EH (cell line): ENCODE data around the gene RASSF4.

Experiments
- DNase-seq: peaks from one replicate; pipeline ENCODE4 v3.0.0-alpha.2; 2015; ENCODE audit warnings: low read depth

Gene RASSF4

GRCh38 chr10:44975431-44976331 is 16.1 kb downstream of the RASSF4 start:
- peak; percentile 66 for DNase-seq

DNA sequence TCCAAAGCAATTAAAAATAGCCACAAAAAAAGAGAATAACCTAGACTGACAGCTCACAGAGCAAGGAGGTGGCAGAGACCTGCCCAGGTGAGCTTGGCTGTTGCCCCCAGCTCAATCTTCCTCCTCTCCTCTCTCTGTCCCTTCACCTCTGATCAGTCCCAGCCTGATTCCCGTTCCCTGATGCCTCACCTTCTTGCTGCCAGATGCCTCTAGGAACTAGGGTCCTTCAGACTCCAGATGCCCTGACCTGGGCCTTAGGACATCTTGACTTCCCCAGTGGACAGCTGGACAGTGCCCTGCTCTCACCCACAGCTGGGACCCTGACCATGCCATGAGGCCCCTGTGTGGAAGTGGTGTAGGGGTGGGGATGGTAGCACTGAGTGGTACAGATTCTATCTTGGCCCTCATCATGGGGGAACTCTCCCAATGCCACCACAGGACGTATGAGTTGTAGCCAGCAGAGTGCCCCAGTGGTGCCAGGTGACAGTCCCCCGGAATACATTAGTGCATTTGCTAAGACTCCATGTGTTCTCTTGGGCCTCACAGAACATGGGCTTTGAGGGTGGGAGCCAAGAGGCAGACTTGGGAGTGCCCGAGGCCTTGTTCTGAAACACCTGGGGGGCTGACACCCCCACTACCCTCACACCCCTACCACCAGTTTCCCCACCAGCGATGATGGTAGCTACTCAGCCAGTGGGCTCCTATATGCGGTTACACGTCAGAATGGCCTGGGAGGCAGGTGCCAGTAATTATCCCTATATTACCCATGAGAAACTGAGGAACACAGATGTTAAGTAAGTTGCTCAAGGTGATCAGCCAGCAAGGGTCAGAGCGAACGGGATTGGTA is 17.0 kb downstream of the RASSF4 start:
- DNase-seq, result no peak

DNA sequence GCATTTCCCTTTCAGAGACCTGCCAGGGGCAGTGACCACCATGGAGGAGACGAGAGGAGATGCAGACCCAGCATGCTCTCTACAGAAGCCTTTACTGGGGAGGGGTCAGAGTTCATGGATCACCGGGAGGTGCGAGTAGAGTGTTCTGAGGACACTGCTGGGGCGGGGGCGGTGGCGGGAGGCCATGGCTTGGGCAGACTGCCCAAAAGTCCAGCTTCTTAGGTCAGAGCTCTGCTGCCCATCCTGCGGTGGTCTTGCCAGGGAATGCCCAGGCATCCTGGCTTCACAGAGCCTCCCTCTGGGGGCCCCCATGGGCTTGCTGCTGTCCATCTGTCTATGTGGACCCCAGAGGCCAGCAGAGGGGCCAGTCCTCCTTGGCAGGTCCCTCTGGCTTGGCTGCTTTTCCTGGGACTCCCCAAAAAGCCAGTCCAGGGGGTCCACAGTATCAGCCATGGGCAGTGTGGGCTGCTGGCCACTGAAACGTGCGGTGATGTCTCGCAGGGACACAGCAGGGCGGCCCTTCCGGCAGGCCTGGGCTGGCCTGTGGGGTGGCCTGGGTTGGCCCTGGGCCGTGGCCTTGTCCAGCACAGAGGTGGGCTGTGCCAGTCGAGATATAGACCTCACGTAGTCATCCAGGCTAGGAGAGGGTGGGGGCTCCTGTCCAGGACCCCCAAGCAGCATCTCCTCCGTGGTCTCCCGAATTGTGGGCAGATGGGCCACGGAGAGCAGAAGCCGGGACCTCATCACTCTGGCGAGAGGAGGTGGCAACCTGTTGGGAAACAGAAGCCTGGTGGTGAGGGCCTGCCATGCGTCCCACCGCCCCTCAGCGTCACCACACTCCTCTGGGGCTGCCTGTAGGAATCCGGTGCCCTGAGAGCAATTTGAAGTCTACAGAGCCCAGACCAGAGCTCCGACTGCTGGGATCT is 17.9 kb downstream of the RASSF4 start:
- DNase-seq, result no peak

DNA sequence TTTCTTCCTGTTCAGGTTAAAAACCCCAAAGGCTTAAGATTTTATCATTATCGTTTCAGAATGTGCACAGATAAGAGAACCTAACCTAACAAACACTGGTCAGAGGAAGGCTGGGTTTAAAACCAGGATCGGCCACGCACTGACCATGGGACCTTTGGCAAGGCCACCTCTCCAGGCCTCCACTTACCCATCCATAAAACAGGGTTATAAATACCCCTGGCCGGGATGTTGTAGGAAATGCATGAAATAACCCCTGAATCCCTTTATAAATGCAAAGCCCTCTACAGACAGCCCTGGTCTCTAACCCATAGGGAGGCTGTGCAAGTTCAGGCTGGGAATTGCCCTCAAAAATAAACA is 18.6 kb downstream of the RASSF4 start:
- no peak for DNase-seq

DNA sequence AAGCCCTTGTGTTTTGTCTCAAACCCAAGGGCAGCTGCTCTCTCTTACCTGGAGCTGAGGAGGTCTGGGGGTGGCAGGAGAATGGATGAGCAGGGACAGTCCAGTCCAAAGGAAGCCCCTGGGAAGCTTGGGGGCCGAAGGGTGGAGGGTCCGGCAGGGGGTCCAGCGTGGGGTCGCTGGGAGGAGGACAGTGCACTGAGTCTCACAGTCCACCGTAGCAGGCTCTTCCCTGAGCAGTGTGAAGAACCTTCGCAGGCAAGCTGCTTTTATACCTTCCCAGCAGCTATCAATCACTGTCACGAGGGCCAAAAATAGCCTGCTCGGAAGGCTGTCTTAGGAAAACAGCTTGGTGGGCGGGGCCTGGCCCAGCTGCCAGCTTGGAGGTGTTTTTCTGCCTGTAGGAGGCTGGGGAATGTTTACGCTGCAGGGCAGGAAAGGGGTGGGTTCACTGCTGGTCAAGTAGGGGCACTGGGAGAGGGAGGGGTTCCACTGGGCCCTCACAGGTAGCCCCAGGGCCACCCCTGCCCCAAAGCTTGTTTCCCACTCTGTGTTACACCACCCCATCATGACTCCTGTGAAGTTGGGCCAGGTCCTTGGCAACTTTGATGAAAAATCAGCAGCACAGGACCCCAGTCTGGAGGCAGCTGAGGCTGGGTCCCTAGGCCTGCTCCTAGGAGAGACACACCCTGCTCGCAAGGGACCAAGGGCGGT is 19.1 kb downstream of the RASSF4 start, which contains the start of gene DEPP1:
Gene DEPP1 (minus strand): TSS at position 240 of the 711 bp plus-strand sequence. CDS start 779 bp downstream, outside the sequence.
- peak; percentile 94 for DNase-seq

DNA sequence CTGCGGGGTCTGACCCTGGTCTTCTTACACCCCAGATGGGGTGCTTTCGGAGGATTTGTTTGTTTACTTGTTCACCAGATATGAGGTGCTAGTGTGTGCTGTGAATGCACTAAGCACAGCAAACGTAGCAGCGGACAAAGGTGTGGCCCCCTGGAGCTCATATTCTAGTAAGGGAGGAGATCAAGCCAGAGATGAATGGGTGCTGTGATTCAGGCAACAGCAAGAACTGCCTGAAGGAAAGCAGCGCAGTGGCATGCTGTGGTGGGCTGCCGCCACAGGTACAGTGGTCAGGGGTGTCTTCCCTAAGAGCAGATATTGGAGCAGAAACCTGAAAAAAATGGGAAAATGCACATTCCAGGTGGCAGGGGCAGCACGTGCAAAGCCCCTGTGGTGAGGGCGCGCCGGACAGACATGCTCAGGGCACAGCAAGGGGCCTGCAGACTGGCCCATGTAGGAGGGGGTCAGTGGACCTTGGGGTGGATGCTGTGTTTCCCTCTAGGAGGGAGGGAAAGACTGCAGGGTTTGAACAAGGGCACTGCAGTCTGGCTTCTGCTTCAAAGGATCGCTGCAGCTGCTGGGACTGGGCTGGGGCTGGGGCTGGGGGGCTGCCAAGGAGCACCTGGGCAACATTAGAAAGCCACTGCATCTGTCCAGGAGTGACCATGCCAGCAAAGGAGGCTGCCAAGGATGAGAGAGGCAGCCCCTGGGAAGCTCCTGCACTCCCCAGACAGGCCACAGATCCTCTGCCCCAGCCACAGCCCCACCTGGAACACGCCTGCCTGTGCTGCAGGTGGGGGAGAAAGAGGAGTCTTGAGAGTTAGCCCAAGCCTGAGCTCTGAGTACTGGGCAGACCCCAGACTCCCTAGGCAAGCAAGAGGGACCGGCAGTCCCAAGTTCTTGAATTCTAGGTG is 19.9 kb downstream of the RASSF4 start:
- no peak for DNase-seq

GRCh38 chr10:44980309-44981171 is 20.9 kb downstream of the RASSF4 start:
- no peak for DNase-seq

DNA sequence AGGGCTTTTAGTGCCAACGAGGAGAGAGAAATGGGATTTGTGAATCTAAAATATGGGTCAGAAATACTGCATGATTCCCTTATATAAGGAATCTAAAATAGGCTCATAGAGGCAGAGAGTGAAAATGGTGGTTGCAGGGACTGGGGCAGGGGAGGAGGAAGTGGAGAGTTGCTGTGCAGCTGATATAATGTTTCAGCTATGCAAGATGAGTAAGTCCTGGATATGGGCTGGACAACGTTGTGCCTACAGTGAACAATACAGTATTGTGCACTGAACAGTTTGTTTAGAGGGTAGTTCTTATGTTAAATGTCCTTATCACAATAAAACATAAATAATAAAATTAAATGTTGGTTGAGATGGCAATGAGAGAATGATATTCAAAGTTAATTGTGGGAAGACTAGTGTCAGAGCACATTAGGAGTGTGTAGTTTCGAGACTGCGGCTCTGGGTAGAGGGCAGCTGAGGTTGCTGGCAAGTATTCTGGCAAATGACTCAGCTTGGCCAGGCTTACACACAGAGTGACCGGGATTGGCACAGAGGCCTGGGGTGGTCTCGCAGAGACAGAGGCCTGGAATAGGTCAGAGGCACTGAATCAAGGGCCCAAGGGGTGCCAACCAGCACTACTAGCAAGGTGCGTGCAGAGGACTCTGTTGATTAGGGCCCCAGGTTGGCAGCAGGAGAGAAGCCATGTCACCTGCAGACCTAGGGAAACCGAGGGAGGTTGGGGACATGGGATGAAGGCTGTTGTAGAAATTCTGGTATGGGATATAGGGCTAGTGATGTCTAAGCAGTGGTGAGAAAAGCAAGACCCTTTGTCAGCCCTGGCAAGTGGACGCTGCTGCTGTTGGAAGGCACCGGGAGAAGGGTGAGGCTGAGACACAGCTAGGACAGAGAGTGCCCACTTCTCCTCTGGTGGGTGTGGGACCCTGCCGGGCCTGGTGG is 21.8 kb downstream of the RASSF4 start:
- DNase-seq, result peak; percentile 91

GRCh38 chr10:44982114-44982460 is 22.5 kb downstream of the RASSF4 start:
- DNase-seq, result no peak

DNA sequence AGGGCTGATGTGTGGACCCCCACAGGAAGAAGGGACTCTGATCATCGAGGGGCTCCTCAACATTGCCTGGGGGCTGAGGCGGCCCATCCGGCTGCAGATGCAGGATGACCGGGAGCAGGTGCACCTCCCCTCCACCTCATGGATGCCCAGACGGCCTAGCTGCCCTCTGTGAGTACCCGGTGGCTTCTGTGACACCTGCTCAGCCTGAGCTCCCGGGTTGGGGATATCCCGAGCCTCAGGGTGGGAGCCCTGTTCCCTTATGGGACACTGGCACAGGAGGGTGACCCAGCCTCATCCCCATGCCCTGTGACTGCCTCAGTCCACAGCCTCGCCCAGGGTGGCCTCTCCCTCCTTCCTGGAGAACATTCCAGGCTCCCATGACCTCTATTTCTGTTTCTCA is 22.9 kb downstream of the RASSF4 start:
- no peak for DNase-seq

DNA sequence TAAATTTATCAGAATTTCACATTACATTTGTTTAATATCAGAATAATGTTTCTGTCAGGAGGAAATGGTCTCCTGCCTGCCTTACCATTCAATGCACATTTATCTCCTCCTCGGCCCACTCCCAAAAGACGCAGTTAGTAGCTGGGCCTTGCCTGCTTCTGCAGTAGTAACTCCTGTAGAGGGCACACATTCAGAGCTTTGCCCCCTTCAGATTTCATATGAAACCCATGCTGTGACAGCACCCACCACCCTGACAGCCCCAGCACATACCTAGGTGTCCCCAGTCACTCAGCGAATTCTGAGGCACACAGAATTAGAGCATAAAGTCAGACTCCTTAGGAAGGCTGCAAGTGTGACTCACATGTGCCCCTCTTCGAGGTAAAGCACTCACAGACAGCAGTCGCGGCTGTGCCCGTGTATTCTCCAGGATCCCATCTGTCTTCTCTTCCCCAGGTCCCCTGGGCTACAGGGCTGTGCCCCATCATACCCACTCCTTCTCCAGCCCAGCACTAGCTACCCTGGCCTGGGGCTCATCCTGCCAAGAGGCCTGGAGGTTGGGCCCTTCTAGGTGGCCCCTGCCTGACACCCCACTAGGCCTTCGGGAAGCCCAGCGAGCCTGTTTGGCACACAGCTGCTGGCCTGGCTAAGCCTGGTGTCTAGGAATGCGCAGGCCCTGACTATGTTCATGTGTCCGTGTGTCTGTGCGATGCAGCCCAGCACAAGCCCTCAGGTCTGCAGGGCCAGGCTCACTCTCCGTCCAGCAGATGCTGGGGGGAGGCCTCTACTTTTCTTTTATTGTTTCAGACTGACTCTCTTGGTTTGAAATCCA is 23.7 kb downstream of the RASSF4 start:
- DNase-seq, result no peak

DNA sequence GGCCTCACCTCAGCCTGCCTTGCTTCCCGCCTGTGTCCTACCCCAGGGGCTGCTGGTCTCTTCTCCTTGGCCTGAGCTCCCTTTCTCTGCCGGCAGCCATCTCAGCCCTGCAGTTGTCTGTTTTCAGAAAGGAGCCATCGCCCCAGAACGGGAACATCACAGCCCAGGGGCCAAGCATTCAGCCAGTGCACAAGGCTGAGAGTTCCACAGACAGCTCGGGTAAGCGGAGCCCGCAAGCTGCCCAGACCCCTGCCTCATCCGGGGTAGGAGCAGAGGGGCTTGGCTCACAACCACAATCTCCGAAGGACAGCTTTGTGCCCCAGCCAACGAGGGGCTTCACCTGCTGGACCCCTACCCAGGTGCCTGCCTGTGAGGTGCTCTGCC is 24.3 kb downstream of the RASSF4 start:
- DNase-seq, result no peak

GRCh38 chr10:44984671-44985101 is 25.1 kb downstream of the RASSF4 start:
- DNase-seq, result no peak

- DNase-seq, result peak; percentile 61
Observed at GRCh38 chr10:44985175-44985681, 25.6 kb downstream of the RASSF4 start.

DNA sequence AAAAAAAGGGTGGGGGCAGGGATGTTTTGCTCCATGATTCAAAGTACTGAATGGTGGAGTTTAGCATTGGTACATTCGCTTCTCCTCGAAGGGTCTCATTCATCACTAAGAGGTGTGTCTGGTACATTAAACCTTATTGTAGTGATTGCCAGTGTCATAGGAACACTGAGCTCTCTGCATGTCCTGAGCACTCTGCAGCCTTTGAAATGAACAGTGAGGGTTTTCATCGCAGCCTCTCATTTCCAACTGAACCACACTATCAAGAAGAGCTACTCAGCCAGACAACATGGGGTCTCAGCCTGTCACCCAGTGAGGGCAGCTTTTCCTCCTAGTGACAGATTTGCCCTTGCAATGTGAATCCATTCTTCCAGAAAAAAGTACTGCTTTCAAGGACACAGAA is 26.6 kb downstream of the RASSF4 start:
- DNase-seq, result no peak

DNA sequence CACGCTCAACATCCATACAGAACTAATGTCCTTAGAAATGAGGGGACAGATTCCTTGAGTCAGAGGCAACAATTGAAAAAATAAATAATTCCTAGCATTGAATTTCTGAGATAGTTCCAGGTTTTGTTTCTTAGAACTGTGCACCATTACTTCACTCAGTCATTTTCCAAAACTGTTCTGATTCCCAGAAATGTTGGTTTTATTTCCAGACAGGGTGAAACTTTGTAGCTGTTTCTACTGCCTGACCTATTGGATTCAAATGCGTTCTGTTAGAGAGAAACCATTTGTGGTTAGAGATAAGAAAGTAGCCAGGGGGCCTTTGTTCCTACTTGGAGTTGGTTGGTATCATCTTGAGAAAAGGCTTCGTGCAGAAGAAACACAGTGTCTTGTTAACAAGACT is 27.1 kb downstream of the RASSF4 start:
- peak; percentile 61 for DNase-seq
